WTC11 (cell line): Measurements from ENCODE around the gene RASGEF1C. TPM values are rescaled to one million over a fixed set of nuclear protein-coding genes. Genes with fewer than 3 reads are reported as not detected.

Experiments used
- ATAC-seq: fragments of 200-7000 bp; cut with Tn5 transposase; 2 replicates; pipeline ENCODE4 v1.10.0; 2021; ENCODE audit warnings: mild to moderate bottlenecking, moderate library complexity
- CTCF ChIA-PET: fragments of 300-600 bp; sonication (Branson Sonifier 250); formaldehyde crosslinking; loops from one replicate; lab custom pipeline; 2021; ENCODE audit warnings: antibody characterized with exemption; lab: Charles Lee
- POLR2A ChIA-PET: fragments of 350-600 bp; sonication (Branson Sonifier 250); formaldehyde crosslinking; loops from one replicate; lab custom pipeline; 2021; ENCODE audit warnings: antibody characterized with exemption; lab: Charles Lee
- DNase-seq: peaks from one replicate; pipeline ENCODE4 v3.0.0; 2021; ENCODE audit warnings: low spot score
- H3K27ac Mint-ChIP-seq: 2 replicates; pipeline ENCODE4 v1.8.0; 2021; ENCODE audit warnings: mixed read lengths
- H3K27me3 Mint-ChIP-seq: 2 replicates; pipeline ENCODE4 v1.8.0; 2021; ENCODE audit warnings: low read depth, mild to moderate bottlenecking, moderate library complexity, mixed read lengths
- H3K36me3 Mint-ChIP-seq: 2 replicates; pipeline ENCODE4 v1.8.0; 2021; ENCODE audit warnings: mixed read lengths
- H3K4me1 Mint-ChIP-seq: 2 replicates; pipeline ENCODE4 v1.8.0; 2022; ENCODE audit warnings: mixed read lengths
- H3K4me3 Mint-ChIP-seq: 2 replicates; pipeline ENCODE4 v1.8.0; 2021; ENCODE audit warnings: mild to moderate bottlenecking, moderate library complexity, mixed read lengths
- H3K9me3 Mint-ChIP-seq: 2 replicates; pipeline ENCODE4 v1.8.0; 2021; ENCODE audit warnings: mixed read lengths
- CREM ChIP-seq: sonication (generic); formaldehyde crosslinking; IDR thresholded peaks from 2 replicates; pipeline ENCODE4 v1.8.1; 2022; ENCODE audit warnings: mild to moderate bottlenecking, missing genetic modification reagents, moderate library complexity
- E2F4 ChIP-seq: sonication (generic); formaldehyde crosslinking; IDR thresholded peaks from 2 replicates; pipeline ENCODE4 v1.8.1; 2022; ENCODE audit warnings: low read depth, mild to moderate bottlenecking, moderate library complexity, missing genetic modification reagents, borderline replicate concordance
- EMX1 ChIP-seq: fragments of 250-450 bp; sonication (Bioruptor Pico); IDR thresholded peaks from 2 replicates; pipeline ENCODE4 v1.8.0; 2021; ENCODE audit warnings: mild to moderate bottlenecking
- FOXK1 ChIP-seq: sonication (generic); formaldehyde crosslinking; IDR thresholded peaks from 2 replicates; pipeline ENCODE4 v1.8.0; 2022; ENCODE audit warnings: mild to moderate bottlenecking, moderate library complexity, missing genetic modification reagents
- GTF2I ChIP-seq: fragments of 250-450 bp; sonication (Bioruptor Pico); conservative IDR thresholded peaks from 2 replicates; pipeline ENCODE4 v1.4.0; 2021; ENCODE audit warnings: mild to moderate bottlenecking
- IRF1 ChIP-seq: sonication (generic); formaldehyde crosslinking; IDR thresholded peaks from 2 replicates; pipeline ENCODE4 v1.8.0; 2023; ENCODE audit warnings: missing genetic modification reagents
- MYBL2 ChIP-seq: sonication (generic); formaldehyde crosslinking; IDR thresholded peaks from 2 replicates; pipeline ENCODE4 v1.8.1; 2023; ENCODE audit warnings: mild to moderate bottlenecking, moderate library complexity, missing genetic modification reagents
- NR2C2 ChIP-seq: sonication (generic); formaldehyde crosslinking; IDR thresholded peaks from 2 replicates; pipeline ENCODE4 v1.8.0; 2022; ENCODE audit warnings: mild to moderate bottlenecking, missing genetic modification reagents
- PREB ChIP-seq: sonication (generic); formaldehyde crosslinking; IDR thresholded peaks from 2 replicates; pipeline ENCODE4 v1.8.1; 2022; ENCODE audit warnings: mild to moderate bottlenecking, missing genetic modification reagents, moderate library complexity, borderline replicate concordance
- RORB ChIP-seq: fragments of 250-450 bp; sonication (Bioruptor Pico); IDR thresholded peaks from 2 replicates; pipeline ENCODE4 v1.9.0; 2021; ENCODE audit warnings: mild to moderate bottlenecking
- SMAD3 ChIP-seq: sonication (generic); formaldehyde crosslinking; IDR thresholded peaks from 2 replicates; pipeline ENCODE4 v1.8.0; 2022; ENCODE audit warnings: missing genetic modification reagents, mild to moderate bottlenecking, borderline replicate concordance
- TCF7 ChIP-seq: sonication (generic); formaldehyde crosslinking; IDR thresholded peaks from 2 replicates; pipeline ENCODE4 v1.8.0; 2022; ENCODE audit warnings: mild to moderate bottlenecking, low read depth, missing genetic modification reagents, moderate library complexity
- TP53 ChIP-seq: sonication (generic); formaldehyde crosslinking; IDR thresholded peaks from 2 replicates; pipeline ENCODE4 v1.8.1; 2023; ENCODE audit warnings: mild to moderate bottlenecking, missing genetic modification reagents
- ZNF317 ChIP-seq: sonication (generic); formaldehyde crosslinking; IDR thresholded peaks from 2 replicates; pipeline ENCODE4 v1.8.1; 2023; ENCODE audit warnings: low read depth, mild to moderate bottlenecking, moderate library complexity, missing genetic modification reagents, borderline replicate concordance
- ZNF396 ChIP-seq: fragments of 250-450 bp; sonication (Bioruptor Pico); IDR thresholded peaks from 2 replicates; pipeline ENCODE4 v1.8.0; 2021; ENCODE audit warnings: mild to moderate bottlenecking, moderate library complexity, borderline replicate concordance
- ZNF532 ChIP-seq: fragments of 250-450 bp; sonication (Bioruptor Pico); IDR thresholded peaks from 2 replicates; pipeline ENCODE4 v1.9.0; 2021; ENCODE audit warnings: mild to moderate bottlenecking, borderline replicate concordance
- ZNF671 ChIP-seq: fragments of 250-450 bp; sonication (Bioruptor Pico); IDR thresholded peaks from 2 replicates; pipeline ENCODE4 v1.8.0; 2021; ENCODE audit warnings: mild to moderate bottlenecking
- total RNA-seq: library from RNA; stranded (reverse); gene quantifications from 3 replicates; pipeline ENCODE4 v1.2.3, GENCODE V29; 2021

The RASGEF1C gene
- total RNA-seq, 1 experiment from 2014 or later = 0.96 TPM

- no peak overlapping the region for H3K27ac Mint-ChIP-seq
- ChIA-PET POLR2A (no interaction called here), CTCF (interaction anchor here (0.6 to 1.4 kb wide), 4 partner anchors 15 to 149 kb away, joined by 3 to 7 read pairs (median 4); no protein-coding TSS in a partner anchor)
- no peaks in the 10 kb centered on the region for H3K36me3 Mint-ChIP-seq
- no peaks in the 10 kb centered on the region for H3K4me1 Mint-ChIP-seq
- DNase-seq (no peak), ATAC-seq (peak; percentile 83)
- H3K9me3 Mint-ChIP-seq = peaks cover 12% of the 10 kb centered on the region
- TF ChIP-seq RORB (CRISPR knock-in tag) (no peak), ZNF671 (CRISPR knock-in tag) (no peak), NR2C2 (CRISPR knock-in tag) (no peak), EMX1 (CRISPR knock-in tag) (no peak), PREB (no peak), IRF1 (CRISPR knock-in tag) (no peak), MYBL2 (no peak), ZNF317 (CRISPR knock-in tag) (no peak), E2F4 (CRISPR knock-in tag) (no peak), CREM (no peak), FOXK1 (no peak), TCF7 (no peak), GTF2I (CRISPR knock-in tag) (no peak)
- no peaks in the 10 kb centered on the region; the same call in 1 of the 2 replicates for H3K27me3 Mint-ChIP-seq
- H3K4me3 Mint-ChIP-seq = no peak overlapping the region
Measured at GRCh38 chr5:180097163-180097894, 111.7 kb downstream of the RASGEF1C start.

GRCh38 chr5:180096616-180097015, 112.4 kb downstream of the RASGEF1C start:
- DNase-seq = no peak
- CTCF ChIA-PET = no interaction called here

GRCh38 chr5:180095545-180095944, 113.5 kb downstream of the RASGEF1C start:
- TF ChIP-seq SMAD3 (CRISPR knock-in tag) (no peak), ZNF532 (no peak), EMX1 (CRISPR knock-in tag) (no peak)
- no peak for DNase-seq
- Mint-ChIP-seq H3K4me1 (peaks cover 6% of the 10 kb centered on the region), H3K4me3 (no peak overlapping the region), H3K9me3 (peaks cover 12% of the 10 kb centered on the region), H3K27me3 (no peaks in the 10 kb centered on the region; the same call in 1 of the 2 replicates), H3K27ac (no peak overlapping the region), H3K36me3 (no peaks in the 10 kb centered on the region)
- no peak for ATAC-seq
- ChIA-PET POLR2A (no interaction called here), CTCF (no interaction called here)

More at GRCh38 chr5:180096616-180097015, 112.4 kb downstream of the RASGEF1C start:
- H3K4me1 Mint-ChIP-seq = peaks cover under 1% of the 10 kb centered on the region; the same call in 1 of the 2 replicates
- TF ChIP-seq TP53 (CRISPR knock-in tag) (no peak), ZNF396 (no peak)
- no peaks in the 10 kb centered on the region; the same call in 1 of the 2 replicates for H3K27me3 Mint-ChIP-seq
- no peak overlapping the region for H3K4me3 Mint-ChIP-seq
- POLR2A ChIA-PET = no interaction called here
- ATAC-seq = no peak
- H3K36me3 Mint-ChIP-seq = no peaks in the 10 kb centered on the region
- peaks cover 12% of the 10 kb centered on the region for H3K9me3 Mint-ChIP-seq
- no peak overlapping the region for H3K27ac Mint-ChIP-seq
